AML-193 (cell line): Measurements from ENCODE around the gene NR0B1.

Experiments used
- DNase-seq, 2 experiments: peaks; one replicate each; lab custom pipeline; 2025; lab: John Stamatoyannopoulos, UW

The NR0B1 gene

GRCh38 chrX:30270639-30271038 lies 38.6 kb downstream of the NR0B1 start:
- no peak for DNase-seq

GRCh38 chrX:30262763-30263162 lies 46.4 kb downstream of the NR0B1 start:
- DNase-seq = no peak

- DNase-seq = no peak
Measured at GRCh38 chrX:30261012-30261411, 48.2 kb downstream of the NR0B1 start.

- no peak for DNase-seq
Measured at GRCh38 chrX:30259927-30260326, 49.3 kb downstream of the NR0B1 start.
